A549 (cell line): ENCODE data around the gene PHAF1. TPM values are rescaled to one million over a fixed set of nuclear protein-coding genes. Genes with fewer than 3 reads are reported as not detected.

Experiments used
- ATAC-seq, 2 experiments: fragments of 200-7000 bp in 1 of 2; fragments of >200 bp in 1 of 2; cut with Nextera tagmentation in 1 of 2; cut with Tn5 transposase in 1 of 2; 3 replicates each; pipeline versions ENCODE4 v1.8.0 to v1.9.1; 2018 to 2020; ENCODE audit warnings: mild to moderate bottlenecking in 1 of 2, moderate library complexity in 1 of 2
- CTCF ChIA-PET: fragments of 300-600 bp; sonication (Branson Sonifier 250); formaldehyde crosslinking; extraction: SDS; loops from one replicate; lab custom pipeline; 2021; ENCODE audit warnings: antibody characterized with exemption, inconsistent platforms; lab: Yijun Ruan, JAX
- POLR2A ChIA-PET: fragments of 350-600 bp; formaldehyde crosslinking; extraction: SDS; loops from one replicate; lab custom pipeline; 2021; ENCODE audit warnings: antibody characterized with exemption, inconsistent platforms; lab: Yijun Ruan, JAX
- DNase-seq, 2 experiments: peaks; one replicate each; pipeline versions ENCODE4 v3.0.0 to v3.0.0-alpha.2; 2011 to 2016; ENCODE audit warnings: low read depth in 1 of 2, low spot score in 1 of 2
- FAIRE-seq: peaks from 2 replicates; lab custom pipeline; 2011; peaks lifted over from hg19 to GRCh38; lab: Jason Lieb, UNC
- H3K27ac ChIP-seq, 2 experiments: fragments of >200 bp; sonication (Bioruptor Twin); formaldehyde crosslinking; 3 replicates each; pipeline ENCODE4 v1.5.1; 2016 to 2017
- H3K4me1 ChIP-seq: fragments of >200 bp; sonication (Bioruptor Twin); formaldehyde crosslinking; 3 replicates; pipeline ENCODE4 v1.6.1; 2016
- H3K4me2 ChIP-seq: fragments of >200 bp; sonication (Bioruptor Twin); formaldehyde crosslinking; 3 replicates; pipeline ENCODE4 v1.6.1; 2016
- H3K4me3 ChIP-seq: fragments of >200 bp; sonication (Bioruptor Twin); formaldehyde crosslinking; 3 replicates; pipeline ENCODE4 v1.5.1; 2016
- H3K9me3 ChIP-seq: fragments of >200 bp; sonication (Bioruptor Twin); formaldehyde crosslinking; 3 replicates; pipeline ENCODE4 v1.6.1; 2016
- BCL3 ChIP-seq: fragments of >200 bp; sonication (Bioruptor Twin); formaldehyde crosslinking; IDR thresholded peaks from 3 replicates; pipeline ENCODE4 v1.6.1; 2016
- CBX2 ChIP-seq: fragments of 200-600 bp; sonication (generic); IDR thresholded peaks from 2 replicates; pipeline ENCODE4 v1.6.1; 2016; ENCODE audit warnings: low read depth, mild to moderate bottlenecking, borderline replicate concordance
- CBX8 ChIP-seq: fragments of 200-600 bp; sonication (generic); IDR thresholded peaks from 2 replicates; pipeline ENCODE4 v1.6.1; 2016
- CHD2 ChIP-seq: fragments of 150-350 bp; IDR thresholded peaks from 2 replicates; pipeline ENCODE4 v1.6.1; 2014; ENCODE audit warnings: low read length; ENCODE audit not compliant: partially characterized antibody
- CTCF ChIP-seq: fragments of >200 bp; sonication (Bioruptor Twin); formaldehyde crosslinking; IDR thresholded peaks from 3 replicates; pipeline ENCODE4 v1.5.1; 2016
- E2F6 ChIP-seq: IDR thresholded peaks from 2 replicates; pipeline ENCODE4 v1.6.1; 2012; ENCODE audit warnings: low read depth, borderline replicate concordance
- EHF ChIP-seq: fragments of 250-450 bp; sonication (Bioruptor Pico); IDR thresholded peaks from 2 replicates; pipeline ENCODE4 v1.5.0; 2020; ENCODE audit warnings: mild to moderate bottlenecking
- EHMT2 ChIP-seq: fragments of 200-600 bp; sonication (generic); IDR thresholded peaks from 2 replicates; pipeline ENCODE4 v1.6.1; 2016; ENCODE audit warnings: antibody characterized with exemption, low read depth, mild to moderate bottlenecking, moderate library complexity
- EP300 ChIP-seq, 2 experiments: fragments of >200 bp; sonication (Bioruptor Twin); formaldehyde crosslinking; IDR thresholded peaks; 2 replicates in 1 of 2; 3 replicates in 1 of 2; pipeline ENCODE4 v1.6.1; 2016 to 2017
- FOSB ChIP-seq: fragments of 250-450 bp; sonication (Bioruptor Pico); IDR thresholded peaks from 2 replicates; pipeline ENCODE4 v1.5.0; 2020; ENCODE audit warnings: mild to moderate bottlenecking, moderate library complexity
- FOSL2 ChIP-seq, 2 experiments: fragments of 450-650 bp in 1 of 2; fragments of >200 bp in 1 of 2; sonication (Bioruptor Twin) in 1 of 2; formaldehyde crosslinking; IDR thresholded peaks; 2 replicates each; pipeline versions ENCODE4 v1.5.0 to v1.6.1; 2016 to 2020; ENCODE audit warnings: mild to moderate bottlenecking in 1 of 2, moderate library complexity in 1 of 2
- FOXS1 ChIP-seq: fragments of 250-450 bp; sonication (Bioruptor Pico); IDR thresholded peaks from 2 replicates; pipeline ENCODE4 v1.5.0; 2020; ENCODE audit warnings: mild to moderate bottlenecking, moderate library complexity
- GATA3 ChIP-seq: IDR thresholded peaks from 2 replicates; pipeline ENCODE4 v1.6.1; 2012; ENCODE audit warnings: borderline replicate concordance
- HDAC2 ChIP-seq: fragments of 200-600 bp; sonication (generic); IDR thresholded peaks from 2 replicates; pipeline ENCODE4 v1.6.1; 2016
- HES2 ChIP-seq: fragments of >200 bp; sonication (Bioruptor Twin); formaldehyde crosslinking; IDR thresholded peaks from 2 replicates; pipeline ENCODE4 v1.6.1; 2016
- HOXA7 ChIP-seq: fragments of 250-450 bp; sonication (Bioruptor Pico); IDR thresholded peaks from 2 replicates; pipeline ENCODE4 v1.5.0; 2020; ENCODE audit warnings: mild to moderate bottlenecking, moderate library complexity
- KDM1A ChIP-seq: fragments of 200-600 bp; sonication (generic); IDR thresholded peaks from 2 replicates; pipeline ENCODE4 v1.6.1; 2016; ENCODE audit warnings: low read depth, mild to moderate bottlenecking
- MAZ ChIP-seq: fragments of 150-350 bp; IDR thresholded peaks from 2 replicates; pipeline ENCODE4 v1.6.1; 2014; ENCODE audit warnings: antibody characterized with exemption, low read depth, low read length, borderline replicate concordance
- NFE2L2 ChIP-seq: fragments of 150-350 bp; conservative IDR thresholded peaks from 2 replicates; pipeline ENCODE4 v1.6.1; 2014; ENCODE audit warnings: low read length
- PBX3 ChIP-seq: IDR thresholded peaks from 2 replicates; pipeline ENCODE4 v1.6.1; 2012
- PHF8 ChIP-seq: fragments of 200-600 bp; sonication (generic); IDR thresholded peaks from 2 replicates; pipeline ENCODE4 v1.6.1; 2016; ENCODE audit warnings: low read depth, mild to moderate bottlenecking, antibody characterized with exemption, moderate library complexity, borderline replicate concordance
- POLR2A ChIP-seq: IDR thresholded peaks from 2 replicates; pipeline ENCODE4 v1.6.1; 2012; ENCODE audit warnings: mild to moderate bottlenecking, low read length
- RAD21 ChIP-seq, 2 experiments: fragments of >200 bp in 1 of 2; sonication (Bioruptor Twin) in 1 of 2; formaldehyde crosslinking in 1 of 2; IDR thresholded peaks in 1 of 2; conservative IDR thresholded peaks in 1 of 2; 2 replicates in 1 of 2; 3 replicates in 1 of 2; pipeline ENCODE4 v1.6.1; 2012 to 2018; ENCODE audit warnings: inconsistent platforms in 1 of 2
- RARB ChIP-seq: fragments of 250-450 bp; sonication (Bioruptor Pico); IDR thresholded peaks from 2 replicates; pipeline ENCODE4 v1.8.0; 2021; ENCODE audit warnings: mild to moderate bottlenecking, moderate library complexity
- REST ChIP-seq: fragments of 200-600 bp; sonication (generic); IDR thresholded peaks from 2 replicates; pipeline ENCODE4 v1.6.1; 2016; ENCODE audit warnings: antibody characterized with exemption, mild to moderate bottlenecking, moderate library complexity
- RNF2 ChIP-seq: fragments of 200-600 bp; sonication (generic); IDR thresholded peaks from 2 replicates; pipeline ENCODE4 v1.6.1; 2016; ENCODE audit warnings: low read depth, mild to moderate bottlenecking, antibody characterized with exemption, moderate library complexity, borderline replicate concordance
- TFCP2L1 ChIP-seq: fragments of 250-450 bp; sonication (Bioruptor Pico); IDR thresholded peaks from 2 replicates; pipeline ENCODE4 v1.5.0; 2021; ENCODE audit warnings: mild to moderate bottlenecking
- USF2 ChIP-seq: fragments of 450-650 bp; IDR thresholded peaks from 2 replicates; pipeline ENCODE4 v1.6.1; 2014; ENCODE audit warnings: antibody characterized with exemption
- ZC3H11A ChIP-seq: fragments of 450-650 bp; IDR thresholded peaks from 2 replicates; pipeline ENCODE4 v1.6.1; 2014; ENCODE audit warnings: antibody characterized with exemption, mild to moderate bottlenecking
- ZFP36 ChIP-seq: fragments of 450-650 bp; IDR thresholded peaks from 2 replicates; pipeline ENCODE4 v1.6.1; 2014; ENCODE audit warnings: borderline replicate concordance; ENCODE audit not compliant: partially characterized antibody
- WGBS: methylation state at CpG from one replicate; pipeline ENCODE4 v1.1.6; 2017; ENCODE audit errors: missing lambda C conversion rate; 5-methylcytosine and 5-hydroxymethylcytosine counted together
- polyA plus RNA-seq, 4 experiments: library from polyadenylated mRNA; depleted of rRNA in 3 of 4; stranded (reverse); fragments of >200 nt; fragmentation: RNase III in 1 of 4; extraction: RNeasy Plus Mini Kit Qiagen cat#74134 plus additional on column Dnase treatment in 1 of 4; gene quantifications; 2 replicates in 3 of 4; 3 replicates in 1 of 4; pipeline ENCODE4 v1.2.3, GENCODE V29; 2011 to 2017

PHAF1 gene
- polyA plus RNA-seq, 2 of the 4 experiments (the other 2 are of a cell fraction): 21.6 to 37.6 TPM

GRCh38 chr16:67087291-67087690 lies 22.4 kb upstream of the PHAF1 start:
- Histone ChIP-seq H3K4me1 (no peaks in the 10 kb centered on the region), H3K4me2 (no peak overlapping the region), H3K27ac (no peak overlapping the region), H3K9me3 (no peaks in the 10 kb centered on the region), H3K4me3 (no peak overlapping the region)
- DNase-seq: no peak
- ATAC-seq: no peak
- POLR2A ChIA-PET: no interaction called here
- whole genome bisulfite sequencing: 96% methylated on average over 1 of the region's 1 CpG
- TF ChIP-seq E2F6 (no peak), GATA3 (no peak), HDAC2 (no peak), ZC3H11A (no peak), RARB (CRISPR knock-in tag) (no peak), RNF2 (no peak), EHMT2 (no peak), CBX2 (no peak), ZFP36 (no peak), HOXA7 (no peak), CHD2 (no peak), MAZ (no peak), CTCF (no peak), USF2 (no peak), FOXS1 (no peak), FOSL2 (IDR thresholded peaks at IDR 0.05) (no peak), FOSL2 (CRISPR knock-in tag; IDR thresholded peaks at IDR 0.05) (no peak), TFCP2L1 (no peak), EHF (no peak), RAD21 (conservative IDR thresholded peaks at IDR 0.05 in 1 of 2, IDR thresholded peaks at IDR 0.05 in 1 of 2) (no peak)
- CTCF ChIA-PET: interaction anchor here (0.6 to 4.0 kb wide), 11 partner anchors 8 to 110 kb away, joined by 3 to 20 read pairs (median 3); no protein-coding TSS in a partner anchor
- FAIRE-seq: no peak

- no peak overlapping the region for H3K4me3 ChIP-seq
- no peak for DNase-seq
- no peaks in the 10 kb centered on the region for H3K9me3 ChIP-seq
- H3K4me1 ChIP-seq: no peaks in the 10 kb centered on the region
- H3K27ac ChIP-seq: no peak overlapping the region
- no peak overlapping the region for H3K4me2 ChIP-seq
- no peak for FAIRE-seq
- CTCF ChIA-PET: interaction anchor here (0.6 to 4.0 kb wide), 5 partner anchors 8 to 44 kb away, joined by 3 to 20 read pairs (median 3); no protein-coding TSS in a partner anchor
- no peak for ATAC-seq
- POLR2A ChIA-PET: no interaction called here
- TF ChIP-seq CBX8 (no peak), MAZ (no peak), REST (no peak), NFE2L2 (no peak), EP300 (IDR thresholded peaks at IDR 0.05) (no peak), PBX3 (no peak), BCL3 (no peak), HES2 (no peak), POLR2A (no peak), KDM1A (no peak), ZC3H11A (no peak), PHF8 (no peak), EHF (no peak), EHMT2 (no peak), FOSB (CRISPR knock-in tag) (no peak)
Observed at GRCh38 chr16:67087803-67088202, 21.9 kb upstream of the PHAF1 start.
